DOHH2 (cell line): ENCODE data around the gene GLIPR2.

Source experiments
- H3F3A ChIP-seq: fragments of 200-600 bp; sonication (generic), shearing (Covaris generic); 2 replicates; pipeline ENCODE4 v1.6.0; 2016; ENCODE audit warnings: antibody characterized with exemption, mild to moderate bottlenecking; ENCODE audit not compliant: control insufficient read depth, insufficient read depth
- H3K27ac ChIP-seq: fragments of 200-600 bp; sonication (generic); 2 replicates; pipeline ENCODE4 v1.5.1; 2014; ENCODE audit warnings: low read depth, mild to moderate bottlenecking, low read length, moderate library complexity
- H3K27me3 ChIP-seq: fragments of 200-600 bp; sonication (generic); 2 replicates; pipeline ENCODE4 v1.6.1; 2014; ENCODE audit warnings: mild to moderate bottlenecking, low read length, mixed read lengths; ENCODE audit not compliant: control insufficient read depth
- H3K36me3 ChIP-seq: fragments of 200-600 bp; sonication (generic); 2 replicates; pipeline ENCODE4 v1.6.1; 2014; ENCODE audit warnings: mild to moderate bottlenecking, low read length, moderate library complexity, mixed read lengths; ENCODE audit not compliant: control insufficient read depth
- H3K4me1 ChIP-seq: fragments of 200-600 bp; sonication (generic); 2 replicates; pipeline ENCODE4 v1.6.1; 2014; ENCODE audit warnings: mild to moderate bottlenecking, low read length, mixed read lengths; ENCODE audit not compliant: control insufficient read depth
- H3K4me2 ChIP-seq: fragments of 200-600 bp; sonication (generic); 2 replicates; pipeline ENCODE4 v1.6.0; 2014; ENCODE audit warnings: mild to moderate bottlenecking, low read length, moderate library complexity
- H3K4me3 ChIP-seq: fragments of 200-600 bp; sonication (generic); 2 replicates; pipeline ENCODE4 v1.5.1; 2014; ENCODE audit warnings: mild to moderate bottlenecking, low read length, mixed read lengths
- H3K79me2 ChIP-seq: fragments of 200-600 bp; sonication (generic); 2 replicates; pipeline ENCODE4 v1.6.1; 2014; ENCODE audit warnings: mild to moderate bottlenecking, low read length, mixed read lengths; ENCODE audit not compliant: control insufficient read depth
- H3K9me2 ChIP-seq: fragments of 200-600 bp; sonication (generic); replicated peaks from 2 replicates; pipeline ENCODE4 v1.6.1; 2014; ENCODE audit warnings: mild to moderate bottlenecking, low read length, mixed read lengths; ENCODE audit not compliant: control insufficient read depth
- H3K9me3 ChIP-seq: fragments of 200-600 bp; sonication (generic); 2 replicates; pipeline ENCODE4 v1.6.1; 2014; ENCODE audit warnings: antibody characterized with exemption, low read length, mixed read lengths; ENCODE audit not compliant: control insufficient read depth, insufficient read depth
- H4K20me1 ChIP-seq: fragments of 200-600 bp; sonication (generic); 2 replicates; pipeline ENCODE4 v1.6.0; 2014; ENCODE audit warnings: low read depth, mild to moderate bottlenecking, antibody characterized with exemption, low read length, moderate library complexity; ENCODE audit not compliant: control insufficient read depth, insufficient read depth
- EZH2phosphoT487 ChIP-seq: fragments of 200-600 bp; sonication (generic); IDR thresholded peaks from 2 replicates; pipeline ENCODE4 v1.6.1; 2017; ENCODE audit warnings: borderline replicate concordance, mild to moderate bottlenecking, antibody characterized with exemption, low read length, moderate library complexity, mixed read lengths
- TF ChIP-seq, protein P1 (sequence below): fragments of 200-600 bp; sonication (generic); IDR thresholded peaks from one replicate; pipeline ENCODE4 v1.5.1; 2014; ENCODE audit warnings: antibody characterized with exemption, mild to moderate bottlenecking, low read depth, low read length; ENCODE audit not compliant: poor library complexity, severe bottlenecking

Gene GLIPR2

DNA sequence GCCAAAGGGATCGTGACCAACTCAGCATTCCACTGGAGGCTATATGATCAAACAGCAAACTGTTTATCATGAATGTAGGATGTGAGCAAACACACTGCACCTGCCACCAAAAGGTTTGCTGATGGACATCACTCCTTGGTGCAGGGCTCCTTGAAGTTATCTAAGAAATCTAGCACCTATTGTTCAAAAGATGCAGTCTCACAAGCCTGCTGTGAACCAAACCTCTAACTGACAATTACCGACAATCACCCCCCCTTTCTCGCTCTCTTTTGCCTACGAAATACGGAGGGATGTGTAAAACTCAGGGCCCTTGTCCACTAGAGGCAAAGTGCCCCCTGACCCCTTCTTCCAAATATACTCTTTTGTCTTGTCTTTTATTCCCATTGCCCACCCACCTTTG lies 51.7 kb downstream of the GLIPR2 start:
- Histone ChIP-seq H3K27me3 (no peaks in the 10 kb centered on the region), H3K4me2 (no peak overlapping the region), H3F3A (no peaks in the 10 kb centered on the region), H3K9me3 (no peaks in the 10 kb centered on the region), H3K4me3 (no peak overlapping the region), H3K36me3 (peaks cover 22% of the 10 kb centered on the region), H3K79me2 (peaks cover 25% of the 10 kb centered on the region), H3K27ac (no peak overlapping the region), H3K4me1 (peaks cover 30% of the 10 kb centered on the region), H3K9me2 (no peaks in the 10 kb centered on the region), H4K20me1 (peaks cover 14% of the 10 kb centered on the region; the same call in 1 of the 2 replicates)
- no peak for TF ChIP-seq EZH2phosphoT487
- TF ChIP-seq, protein P1, sequence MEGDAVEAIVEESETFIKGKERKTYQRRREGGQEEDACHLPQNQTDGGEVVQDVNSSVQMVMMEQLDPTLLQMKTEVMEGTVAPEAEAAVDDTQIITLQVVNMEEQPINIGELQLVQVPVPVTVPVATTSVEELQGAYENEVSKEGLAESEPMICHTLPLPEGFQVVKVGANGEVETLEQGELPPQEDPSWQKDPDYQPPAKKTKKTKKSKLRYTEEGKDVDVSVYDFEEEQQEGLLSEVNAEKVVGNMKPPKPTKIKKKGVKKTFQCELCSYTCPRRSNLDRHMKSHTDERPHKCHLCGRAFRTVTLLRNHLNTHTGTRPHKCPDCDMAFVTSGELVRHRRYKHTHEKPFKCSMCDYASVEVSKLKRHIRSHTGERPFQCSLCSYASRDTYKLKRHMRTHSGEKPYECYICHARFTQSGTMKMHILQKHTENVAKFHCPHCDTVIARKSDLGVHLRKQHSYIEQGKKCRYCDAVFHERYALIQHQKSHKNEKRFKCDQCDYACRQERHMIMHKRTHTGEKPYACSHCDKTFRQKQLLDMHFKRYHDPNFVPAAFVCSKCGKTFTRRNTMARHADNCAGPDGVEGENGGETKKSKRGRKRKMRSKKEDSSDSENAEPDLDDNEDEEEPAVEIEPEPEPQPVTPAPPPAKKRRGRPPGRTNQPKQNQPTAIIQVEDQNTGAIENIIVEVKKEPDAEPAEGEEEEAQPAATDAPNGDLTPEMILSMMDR: no peak

DNA sequence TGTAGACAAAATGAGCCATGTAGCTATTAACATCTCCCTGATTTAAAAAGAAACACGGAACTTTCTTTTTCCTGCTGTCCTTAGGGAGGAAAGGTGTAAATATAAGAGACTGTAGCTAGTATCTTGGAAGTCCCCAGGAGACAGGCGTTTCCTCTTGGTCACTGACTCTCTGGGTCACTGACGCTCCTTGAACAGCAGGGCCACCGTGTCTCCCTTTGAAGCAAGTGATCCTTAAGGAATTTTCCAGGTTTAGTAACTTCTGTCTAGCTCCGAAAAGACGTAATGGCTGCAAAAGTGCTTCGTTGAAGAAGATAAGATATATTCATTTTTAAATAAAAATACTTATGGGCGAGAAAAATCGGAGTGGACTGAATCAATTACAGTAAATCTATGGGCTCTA lies 53.4 kb downstream of the GLIPR2 start:
- Histone ChIP-seq H3K27ac (peak overlapping the region; percentile 60; the same call in 1 of the 2 replicates), H3K36me3 (peaks cover 39% of the 10 kb centered on the region), H4K20me1 (peaks cover 23% of the 10 kb centered on the region; the same call in 1 of the 2 replicates), H3K4me3 (peak overlapping the region; percentile 84), H3K4me2 (peak overlapping the region; percentile 94), H3K79me2 (peaks cover 43% of the 10 kb centered on the region), H3F3A (no peaks in the 10 kb centered on the region), H3K9me2 (no peaks in the 10 kb centered on the region), H3K27me3 (no peaks in the 10 kb centered on the region), H3K4me1 (peaks cover 40% of the 10 kb centered on the region), H3K9me3 (no peaks in the 10 kb centered on the region)
- no peak for TF ChIP-seq EZH2phosphoT487
- TF ChIP-seq, protein P1: no peak

DNA sequence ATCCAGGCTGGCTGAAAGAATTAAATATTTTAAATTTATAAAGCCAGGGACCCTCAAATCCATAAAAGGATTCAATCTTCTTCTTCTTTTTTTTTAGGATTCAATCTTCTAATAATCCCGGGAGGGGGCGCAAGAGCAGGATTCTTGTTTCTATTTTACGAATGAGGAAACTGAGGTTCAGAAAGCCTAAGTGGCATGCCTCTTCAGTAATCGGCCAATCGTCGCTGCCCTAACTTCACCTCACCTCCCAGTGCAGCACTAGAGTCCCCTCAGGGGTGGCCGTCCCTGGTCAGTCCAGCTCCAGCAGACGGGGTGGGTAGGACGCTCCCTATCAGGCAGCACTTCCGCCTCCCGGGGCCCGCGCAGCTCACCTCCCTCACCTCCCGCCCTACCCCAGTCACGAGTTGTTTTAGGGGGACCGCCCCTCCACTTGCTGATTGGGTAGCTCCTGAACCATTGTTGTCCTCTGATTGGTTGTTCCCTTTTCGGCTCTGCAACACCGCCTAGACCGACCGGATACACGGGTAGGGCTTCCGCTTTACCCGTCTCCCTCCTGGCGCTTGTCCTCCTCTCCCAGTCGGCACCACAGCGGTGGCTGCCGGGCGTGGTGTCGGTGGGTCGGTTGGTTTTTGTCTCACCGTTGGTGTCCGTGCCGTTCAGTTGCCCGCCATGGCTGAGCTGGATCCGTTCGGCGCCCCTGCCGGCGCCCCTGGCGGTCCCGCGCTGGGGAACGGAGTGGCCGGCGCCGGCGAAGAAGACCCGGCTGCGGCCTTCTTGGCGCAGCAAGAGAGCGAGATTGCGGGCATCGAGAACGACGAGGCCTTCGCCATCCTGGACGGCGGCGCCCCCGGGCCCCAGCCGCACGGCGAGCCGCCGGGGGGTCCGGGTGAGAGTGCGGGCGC lies 54.1 kb downstream of the GLIPR2 start, which contains the start of gene CLTA:
Gene CLTA (plus strand): TSS at position 534 of the 902 bp plus-strand sequence. CDS start 136 bp downstream, at position 670.
- Histone ChIP-seq H3F3A (no peaks in the 10 kb centered on the region), H3K36me3 (peaks cover 45% of the 10 kb centered on the region), H3K27ac (peak within 1 kb of the TSS; percentile 60), H3K79me2 (peaks cover 50% of the 10 kb centered on the region), H4K20me1 (peaks cover 23% of the 10 kb centered on the region; the same call in 1 of the 2 replicates), H3K27me3 (no peaks in the 10 kb centered on the region), H3K9me3 (no peaks in the 10 kb centered on the region), H3K4me3 (peak within 1 kb of the TSS; percentile 84), H3K4me2 (peak within 1 kb of the TSS; percentile 94), H3K4me1 (peaks cover 40% of the 10 kb centered on the region), H3K9me2 (no peaks in the 10 kb centered on the region)
- TF ChIP-seq, protein P1: peak; percentile 64
- TF ChIP-seq EZH2phosphoT487: no peak
